Hematopoietic multipotent progenitor cell treated with erythropoietin and hydrocortisone succinate and interleukin-3 and kit ligand, for 6 days (in vitro differentiated cells): ENCODE measurements around the gene HS1BP3.

ENCODE experiments used
- DNase-seq: peaks from one replicate; pipeline ENCODE4 v3.0.0-alpha.2; 2015

The HS1BP3 gene

GRCh38 chr2:20674974-20675679 lies 24.2 kb upstream of the HS1BP3 start:
- no peak for DNase-seq

- no peak for DNase-seq
Observed at GRCh38 chr2:20674309-20674965, 23.5 kb upstream of the HS1BP3 start.

GRCh38 chr2:20673686-20674308 lies 22.9 kb upstream of the HS1BP3 start:
- DNase-seq = no peak

- DNase-seq = no peak
Observed at GRCh38 chr2:20672201-20672951, 21.5 kb upstream of the HS1BP3 start.

- no peak for DNase-seq
Observed at GRCh38 chr2:20671736-20672080, 20.8 kb upstream of the HS1BP3 start.

GRCh38 chr2:20671036-20671735 lies 20.3 kb upstream of the HS1BP3 start:
- no peak for DNase-seq

GRCh38 chr2:20670315-20671035 lies 19.6 kb upstream of the HS1BP3 start:
- no peak for DNase-seq

GRCh38 chr2:20669562-20670314 lies 18.8 kb upstream of the HS1BP3 start:
- no peak for DNase-seq

- no peak for DNase-seq
Observed at GRCh38 chr2:20668871-20669475, 18.1 kb upstream of the HS1BP3 start.

- no peak for DNase-seq
Observed at GRCh38 chr2:20668451-20668850, 17.6 kb upstream of the HS1BP3 start.

- DNase-seq = no peak
Observed at GRCh38 chr2:20667531-20668401, 16.9 kb upstream of the HS1BP3 start.

- no peak for DNase-seq
Observed at GRCh38 chr2:20667151-20667530, 16.2 kb upstream of the HS1BP3 start.

GRCh38 chr2:20666304-20667150 lies 15.6 kb upstream of the HS1BP3 start, which contains the start of gene GDF7:
Gene GDF7, plus strand, starts transcription at chr2:20667144. Its CDS starts 96 bp downstream, at chr2:20667240.
- peak; percentile 35 for DNase-seq

GRCh38 chr2:20666005-20666303 lies 15.1 kb upstream of the HS1BP3 start:
- DNase-seq = no peak

GRCh38 chr2:20665243-20666004 lies 14.5 kb upstream of the HS1BP3 start:
- DNase-seq = no peak

- no peak for DNase-seq
Observed at GRCh38 chr2:20664431-20665242, 13.7 kb upstream of the HS1BP3 start.

GRCh38 chr2:20664071-20664390 lies 13.1 kb upstream of the HS1BP3 start:
- no peak for DNase-seq
